Esophagus muscularis mucosa (tissue), 3 donors: Measurements from ENCODE around the gene PJA1.

Source experiments
- POLR2AphosphoS5 ChIP-seq, 2 donors: sonication (generic); formaldehyde crosslinking; IDR thresholded peaks; one replicate each; pipeline ENCODE4 v1.6.1; 2017; ENCODE audit warnings: antibody characterized with exemption in 2 of 2
- TF ChIP-seq, protein P1 (sequence below), 3 experiments: fragments of 200-600 bp in 2 of 3; fragments of 450-650 bp in 1 of 3; sonication (generic) in 2 of 3; IDR thresholded peaks; one replicate each; pipeline ENCODE4 v1.5.1; 2017 to 2019; ENCODE audit warnings: antibody characterized with exemption in 3 of 3, mild to moderate bottlenecking in 2 of 3, moderate library complexity in 1 of 3

DNA sequence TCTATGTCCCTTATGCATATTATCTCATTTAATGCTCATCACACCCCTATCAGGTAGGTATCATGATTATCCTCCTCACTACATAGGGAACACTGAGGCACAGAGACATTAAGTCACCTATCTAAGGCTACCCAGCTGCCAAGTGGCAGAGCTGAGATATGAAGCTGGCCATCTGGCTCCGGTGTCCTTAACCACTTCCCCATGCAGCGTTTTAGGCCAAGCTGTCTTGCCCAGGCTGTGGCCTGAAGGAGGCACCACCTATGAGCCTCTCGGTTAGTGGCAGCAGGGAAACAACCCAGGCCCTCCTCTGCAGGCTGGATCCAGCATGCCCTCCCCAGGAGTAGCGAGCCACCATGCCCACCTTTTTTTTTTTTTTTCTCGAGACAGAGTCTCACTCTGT, 16.3 kb downstream of the PJA1 start:
- no peak for TF ChIP-seq POLR2AphosphoS5 (IDR thresholded peaks at IDR 0.05)
- TF ChIP-seq, protein P1, sequence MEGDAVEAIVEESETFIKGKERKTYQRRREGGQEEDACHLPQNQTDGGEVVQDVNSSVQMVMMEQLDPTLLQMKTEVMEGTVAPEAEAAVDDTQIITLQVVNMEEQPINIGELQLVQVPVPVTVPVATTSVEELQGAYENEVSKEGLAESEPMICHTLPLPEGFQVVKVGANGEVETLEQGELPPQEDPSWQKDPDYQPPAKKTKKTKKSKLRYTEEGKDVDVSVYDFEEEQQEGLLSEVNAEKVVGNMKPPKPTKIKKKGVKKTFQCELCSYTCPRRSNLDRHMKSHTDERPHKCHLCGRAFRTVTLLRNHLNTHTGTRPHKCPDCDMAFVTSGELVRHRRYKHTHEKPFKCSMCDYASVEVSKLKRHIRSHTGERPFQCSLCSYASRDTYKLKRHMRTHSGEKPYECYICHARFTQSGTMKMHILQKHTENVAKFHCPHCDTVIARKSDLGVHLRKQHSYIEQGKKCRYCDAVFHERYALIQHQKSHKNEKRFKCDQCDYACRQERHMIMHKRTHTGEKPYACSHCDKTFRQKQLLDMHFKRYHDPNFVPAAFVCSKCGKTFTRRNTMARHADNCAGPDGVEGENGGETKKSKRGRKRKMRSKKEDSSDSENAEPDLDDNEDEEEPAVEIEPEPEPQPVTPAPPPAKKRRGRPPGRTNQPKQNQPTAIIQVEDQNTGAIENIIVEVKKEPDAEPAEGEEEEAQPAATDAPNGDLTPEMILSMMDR (IDR thresholded peaks at IDR 0.05): no peak
